Endothelial cell (in vitro differentiated cells): ENCODE results near the gene NME8. TPM values are rescaled to one million over a fixed set of nuclear protein-coding genes. Genes with fewer than 3 reads are reported as not detected.

Source experiments
- DNase-seq: peaks from one replicate; pipeline ENCODE4 v3.0.0; 2021; ENCODE audit warnings: low spot score
- H3K27ac Mint-ChIP-seq: one replicate; pipeline ENCODE4 v1.8.0; 2021; ENCODE audit warnings: mixed read lengths, inconsistent platforms; ENCODE audit not compliant: unreplicated experiment
- H3K27me3 Mint-ChIP-seq: one replicate; pipeline ENCODE4 v1.8.0; 2021; ENCODE audit warnings: mild to moderate bottlenecking, moderate library complexity, mixed read lengths, inconsistent platforms; ENCODE audit not compliant: unreplicated experiment
- H3K36me3 Mint-ChIP-seq: one replicate; pipeline ENCODE4 v1.8.0; 2021; ENCODE audit warnings: mild to moderate bottlenecking, low read depth, mixed read lengths, inconsistent platforms; ENCODE audit not compliant: unreplicated experiment
- H3K4me1 Mint-ChIP-seq: one replicate; pipeline ENCODE4 v1.8.0; 2021; ENCODE audit warnings: mild to moderate bottlenecking, mixed read lengths, inconsistent platforms; ENCODE audit not compliant: unreplicated experiment
- H3K4me3 Mint-ChIP-seq: one replicate; pipeline ENCODE4 v1.8.0; 2021; ENCODE audit warnings: mild to moderate bottlenecking, mixed read lengths, inconsistent platforms; ENCODE audit not compliant: unreplicated experiment
- H3K9me3 Mint-ChIP-seq: one replicate; pipeline ENCODE4 v1.8.0; 2021; ENCODE audit warnings: mixed read lengths, inconsistent platforms; ENCODE audit not compliant: unreplicated experiment
- total RNA-seq: library from RNA; stranded (reverse); fragmentation: NEBNext Ultra II Directional; extraction: Animal tissue kit (Norgen Biotek cat#: 25700); gene quantifications from one replicate; pipeline ENCODE4 v1.2.1, GENCODE V29; 2021; ENCODE audit not compliant: unreplicated experiment
- TF ChIP-seq, protein P1 (sequence below): fragments of 200-600 bp; sonication (generic); IDR thresholded peaks from one replicate; pipeline ENCODE4 v1.5.0; 2021; ENCODE audit warnings: antibody characterized with exemption; ENCODE audit not compliant: unreplicated experiment

The NME8 gene
- total RNA-seq, 1 donor from 2014 or later: not detected

DNA sequence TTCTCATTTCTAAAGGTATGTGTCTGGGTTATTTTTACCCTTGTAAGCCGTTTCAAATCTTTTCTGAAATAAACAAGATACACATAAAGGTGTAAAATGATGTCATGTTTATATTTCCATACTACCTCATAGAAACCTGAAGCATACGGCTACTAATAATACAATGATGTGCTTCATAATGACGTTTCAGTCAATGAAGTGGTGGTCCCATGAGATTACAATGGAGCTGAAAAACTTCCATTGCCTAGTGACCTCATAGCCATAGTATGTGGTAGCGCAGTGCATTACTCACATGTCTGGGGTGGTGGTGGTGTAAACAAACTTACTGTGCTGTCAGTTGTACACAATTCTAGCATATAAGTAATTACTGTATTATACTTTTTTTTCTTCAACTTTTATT is 96.9 kb downstream of the NME8 start:
- no peak overlapping the region for H3K27ac Mint-ChIP-seq
- TF ChIP-seq, protein P1, sequence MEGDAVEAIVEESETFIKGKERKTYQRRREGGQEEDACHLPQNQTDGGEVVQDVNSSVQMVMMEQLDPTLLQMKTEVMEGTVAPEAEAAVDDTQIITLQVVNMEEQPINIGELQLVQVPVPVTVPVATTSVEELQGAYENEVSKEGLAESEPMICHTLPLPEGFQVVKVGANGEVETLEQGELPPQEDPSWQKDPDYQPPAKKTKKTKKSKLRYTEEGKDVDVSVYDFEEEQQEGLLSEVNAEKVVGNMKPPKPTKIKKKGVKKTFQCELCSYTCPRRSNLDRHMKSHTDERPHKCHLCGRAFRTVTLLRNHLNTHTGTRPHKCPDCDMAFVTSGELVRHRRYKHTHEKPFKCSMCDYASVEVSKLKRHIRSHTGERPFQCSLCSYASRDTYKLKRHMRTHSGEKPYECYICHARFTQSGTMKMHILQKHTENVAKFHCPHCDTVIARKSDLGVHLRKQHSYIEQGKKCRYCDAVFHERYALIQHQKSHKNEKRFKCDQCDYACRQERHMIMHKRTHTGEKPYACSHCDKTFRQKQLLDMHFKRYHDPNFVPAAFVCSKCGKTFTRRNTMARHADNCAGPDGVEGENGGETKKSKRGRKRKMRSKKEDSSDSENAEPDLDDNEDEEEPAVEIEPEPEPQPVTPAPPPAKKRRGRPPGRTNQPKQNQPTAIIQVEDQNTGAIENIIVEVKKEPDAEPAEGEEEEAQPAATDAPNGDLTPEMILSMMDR: no peak
- H3K4me1 Mint-ChIP-seq: peaks cover 8% of the 10 kb centered on the region
- H3K36me3 Mint-ChIP-seq: no peaks in the 10 kb centered on the region
- DNase-seq: no peak
- H3K9me3 Mint-ChIP-seq: no peaks in the 10 kb centered on the region
- H3K4me3 Mint-ChIP-seq: no peak overlapping the region
- H3K27me3 Mint-ChIP-seq: no peaks in the 10 kb centered on the region

DNA sequence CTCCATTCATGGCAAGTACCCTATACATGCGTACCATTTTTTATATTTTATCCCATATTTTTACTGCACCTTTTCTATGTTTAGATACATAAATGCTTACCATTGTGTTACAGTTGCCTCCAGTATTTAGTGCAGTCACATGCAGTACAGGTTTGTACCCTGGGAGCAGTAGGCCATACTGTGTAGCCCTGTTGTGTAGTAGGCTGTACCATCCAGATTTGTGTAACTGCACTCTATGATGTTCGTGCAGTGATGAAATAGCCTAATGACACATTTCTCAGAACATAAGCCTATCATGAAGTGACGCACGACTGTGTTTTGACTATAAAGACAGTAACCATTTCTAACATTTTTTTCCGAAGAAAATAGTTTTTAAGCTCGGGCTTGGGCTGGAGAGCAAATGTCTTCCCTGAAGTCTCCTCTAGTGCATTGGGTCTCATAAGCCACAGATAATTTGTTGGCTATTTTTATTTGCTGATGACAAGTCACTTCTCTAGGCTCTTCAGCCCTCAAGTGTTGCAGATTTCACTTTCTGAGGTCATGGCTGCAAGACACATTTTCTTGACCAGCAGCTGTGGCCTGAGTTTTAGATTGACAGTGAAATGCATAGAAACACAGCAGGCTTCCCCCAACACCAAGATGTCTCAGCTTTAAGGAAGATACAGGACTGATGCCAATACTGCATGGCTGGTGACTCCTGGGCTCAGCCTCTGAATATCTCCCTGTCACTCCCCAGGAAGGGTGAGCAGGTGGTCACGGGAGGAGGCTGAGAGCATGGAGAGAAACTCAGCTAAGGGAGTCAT is 98.9 kb downstream of the NME8 start:
- TF ChIP-seq, protein P1: no peak
- DNase-seq: no peak
- peaks cover 8% of the 10 kb centered on the region for H3K4me1 Mint-ChIP-seq
- peaks cover 5% of the 10 kb centered on the region for H3K36me3 Mint-ChIP-seq
- peaks cover 1% of the 10 kb centered on the region for H3K27me3 Mint-ChIP-seq
- H3K9me3 Mint-ChIP-seq: no peaks in the 10 kb centered on the region
- H3K4me3 Mint-ChIP-seq: no peak overlapping the region
- H3K27ac Mint-ChIP-seq: no peak overlapping the region

DNA sequence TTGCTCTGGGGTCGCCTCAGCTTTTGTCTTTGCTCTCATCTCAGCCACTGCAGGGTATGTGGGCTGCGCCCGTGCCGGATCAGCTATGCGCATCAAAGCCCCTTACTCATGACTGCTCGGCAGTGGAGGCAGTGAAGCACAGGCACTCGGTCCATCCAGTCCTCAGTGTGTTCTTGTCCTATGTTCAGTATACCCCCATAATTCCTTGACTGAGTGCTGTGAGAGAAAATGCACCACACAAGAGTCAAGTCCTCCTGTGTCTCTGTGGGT is 99.5 kb downstream of the NME8 start:
- DNase-seq: no peak
- Mint-ChIP-seq H3K27ac (no peak overlapping the region), H3K4me3 (no peak overlapping the region), H3K36me3 (peaks cover 5% of the 10 kb centered on the region), H3K27me3 (peaks cover 1% of the 10 kb centered on the region), H3K9me3 (no peaks in the 10 kb centered on the region), H3K4me1 (peaks cover 5% of the 10 kb centered on the region)
- TF ChIP-seq, protein P1: no peak

Other genes starting within 250 kb of the NME8 start
- gene GPR141, start 164.8 kb upstream of the NME8 start, total RNA-seq: not detected
- not detected for gene SFRP4, start 68.2 kb downstream of the NME8 start, total RNA-seq
- 11.7 TPM for gene EPDR1, start 72.0 kb downstream of the NME8 start, total RNA-seq